Psoas muscle (tissue), 8 donors: Measurements from ENCODE around the gene SMYD3. TPM values are rescaled to one million over a fixed set of nuclear protein-coding genes. Genes with fewer than 3 reads are reported as not detected.
A peak's percentile ranks its signal among the peaks of the same experiment; 100 is the strongest.

ENCODE experiments used
- ATAC-seq, 4 donors: fragments of 200-7000 bp; cut with Tn5 transposase; one replicate each; pipeline ENCODE4 v1.9.1; 2020; ENCODE audit warnings: moderate library complexity in 3 of 4, mild to moderate bottlenecking in 2 of 4
- DNase-seq, 2 donors: peaks; one replicate each; pipeline ENCODE4 v3.0.0-alpha.2; 2020
- H3K27ac ChIP-seq: fragments of 200-600 bp; one replicate; pipeline ENCODE4 v1.8.0; 2022
- H3K27me3 ChIP-seq, 3 donors: fragments of 200-600 bp in 1 of 3; one replicate each; pipeline versions ENCODE4 v1.6.1 to v1.8.0; 2013 to 2022; ENCODE audit warnings: low read length in 2 of 3, mild to moderate bottlenecking in 2 of 3, moderate library complexity in 1 of 3; ENCODE audit not compliant: insufficient read depth in 3 of 3
- H3K36me3 ChIP-seq, 2 donors: fragments of 200-600 bp in 1 of 2; one replicate each; pipeline versions ENCODE4 v1.6.1 to v1.8.0; 2013 to 2022; ENCODE audit warnings: low read depth in 1 of 2, mild to moderate bottlenecking in 1 of 2, moderate library complexity in 1 of 2; ENCODE audit not compliant: insufficient read depth in 1 of 2
- H3K4me1 ChIP-seq: fragments of 200-600 bp; one replicate; pipeline ENCODE4 v1.8.0; 2022
- H3K4me3 ChIP-seq: fragments of 200-600 bp; one replicate; pipeline ENCODE4 v1.8.0; 2022; ENCODE audit warnings: mild to moderate bottlenecking
- H3K9me3 ChIP-seq: fragments of 200-600 bp; one replicate; pipeline ENCODE4 v1.8.0; 2022
- WGBS, 3 donors: extraction: QIAGEN DNeasy Blood & Tissue Kit; methylation state at CpG; one replicate each; pipeline versions ENCODE4 v1.1.6 to v1.1.7; 2013; 5-methylcytosine and 5-hydroxymethylcytosine counted together
- intact Hi-C, 2 donors: fragments of 100-400 bp; cut with DNase I; formaldehyde crosslinking; loops; one replicate each; pipeline versions ENCODE4 v1.11.0 to v1.14.2; 2022
- polyA plus RNA-seq, 3 donors: library from polyadenylated mRNA; stranded (reverse); fragments of 200-250 nt; gene quantifications; one replicate each; pipeline ENCODE4 v1.2.3, GENCODE V29; 2013
- total RNA-seq, 4 donors: library from RNA; stranded (reverse); fragmentation: NEBNext Ultra II Directional in 2 of 4; extraction: Animal tissue kit (Norgen Biotek cat#: 25700) in 2 of 4; gene quantifications; one replicate each; pipeline versions ENCODE4 v1.2.1 to v1.2.4, GENCODE V29; 2021 to 2023
- TF ChIP-seq, protein P1 (sequence below): fragments of 200-600 bp; IDR thresholded peaks from one replicate; pipeline ENCODE4 v1.8.0; 2022; ENCODE audit warnings: antibody characterized with exemption
- donor health status: healthy with polysubstance abuse.
- donor health status: DM: no; HTN: no; CAD: no; lungs with moderate emphysema.
- donor health status: Bipolar disorder and iron deficiency.
- donor health status: healthy.
- donor health status: DM: yes; HTN: yes; CAD: no.
- donor health status: DM: no; HTN: no; CAD: no.
- donor health status: DM: no; HTN: no; CAD: no.
- donor health status: DM: yes; HTN: yes; CAD: no.

SMYD3 gene
- total and polyA plus RNA-seq, 7 donors, result 2.9 to 6.4 (median 4.9) TPM

DNA sequence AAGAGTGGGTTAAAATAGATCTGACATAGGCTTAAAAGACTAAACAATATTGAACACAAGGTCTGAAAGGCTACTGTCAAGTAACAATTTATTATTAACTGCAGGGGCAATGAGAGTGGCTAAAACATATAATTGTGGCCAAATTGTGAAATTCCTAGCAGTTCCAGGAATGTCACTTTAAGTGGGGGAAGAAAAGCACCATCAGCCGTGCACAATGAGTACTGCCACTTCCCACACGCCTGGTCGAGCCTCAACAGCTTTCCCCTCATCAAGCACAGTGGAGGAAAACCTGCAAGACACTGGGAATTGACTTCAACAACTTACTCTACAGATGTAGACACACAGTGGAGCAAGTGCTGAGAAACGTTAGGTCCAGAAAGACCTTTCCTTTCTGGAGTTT lies 42.6 kb upstream of the SMYD3 start:
- H3K4me3 ChIP-seq, result no peak overlapping the region
- TF ChIP-seq, protein P1, sequence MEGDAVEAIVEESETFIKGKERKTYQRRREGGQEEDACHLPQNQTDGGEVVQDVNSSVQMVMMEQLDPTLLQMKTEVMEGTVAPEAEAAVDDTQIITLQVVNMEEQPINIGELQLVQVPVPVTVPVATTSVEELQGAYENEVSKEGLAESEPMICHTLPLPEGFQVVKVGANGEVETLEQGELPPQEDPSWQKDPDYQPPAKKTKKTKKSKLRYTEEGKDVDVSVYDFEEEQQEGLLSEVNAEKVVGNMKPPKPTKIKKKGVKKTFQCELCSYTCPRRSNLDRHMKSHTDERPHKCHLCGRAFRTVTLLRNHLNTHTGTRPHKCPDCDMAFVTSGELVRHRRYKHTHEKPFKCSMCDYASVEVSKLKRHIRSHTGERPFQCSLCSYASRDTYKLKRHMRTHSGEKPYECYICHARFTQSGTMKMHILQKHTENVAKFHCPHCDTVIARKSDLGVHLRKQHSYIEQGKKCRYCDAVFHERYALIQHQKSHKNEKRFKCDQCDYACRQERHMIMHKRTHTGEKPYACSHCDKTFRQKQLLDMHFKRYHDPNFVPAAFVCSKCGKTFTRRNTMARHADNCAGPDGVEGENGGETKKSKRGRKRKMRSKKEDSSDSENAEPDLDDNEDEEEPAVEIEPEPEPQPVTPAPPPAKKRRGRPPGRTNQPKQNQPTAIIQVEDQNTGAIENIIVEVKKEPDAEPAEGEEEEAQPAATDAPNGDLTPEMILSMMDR, result no peak
- ATAC-seq (no peak), DNase-seq (no peak)
- 34 to 42% (median 35%) methylated on average over 4 of the region's 4 CpGs for WGBS, 3 donors
- H3K27me3 ChIP-seq, result no peaks in the 10 kb centered on the region
- H3K36me3 ChIP-seq, result peaks cover 7 to 81% of the 10 kb centered on the region in 2 donors
- intact Hi-C loops, result loop anchor here in 1 of 2 donors (10.0 kb wide), 1 partner anchor 175 kb away; the partner anchor contains the start of gene SCCPDH
- no peaks in the 10 kb centered on the region for H3K4me1 ChIP-seq
- no peak overlapping the region for H3K27ac ChIP-seq
- H3K9me3 ChIP-seq, result no peaks in the 10 kb centered on the region

DNA sequence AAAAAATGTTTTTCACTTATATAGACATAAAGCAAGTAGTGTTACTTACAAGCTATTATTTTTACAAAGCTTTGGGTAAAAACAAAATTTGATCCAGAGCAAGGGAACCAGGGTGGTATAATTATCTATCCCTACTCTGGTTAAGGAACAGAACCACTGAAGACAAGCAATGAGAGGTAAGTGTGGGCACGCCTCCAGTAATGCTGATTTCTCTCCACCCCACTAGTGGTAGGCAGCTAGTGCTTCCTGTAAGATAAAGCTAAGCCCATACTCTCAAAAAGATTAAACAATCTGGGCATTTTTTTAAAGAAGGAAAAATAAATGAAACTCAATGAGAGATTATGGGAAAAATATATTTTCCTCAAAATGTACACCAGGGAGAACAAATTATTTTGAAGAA lies 36.9 kb upstream of the SMYD3 start:
- peaks cover 14 to 86% of the 10 kb centered on the region in 2 donors for H3K36me3 ChIP-seq
- H3K9me3 ChIP-seq, result no peaks in the 10 kb centered on the region
- H3K27me3 ChIP-seq, result no peaks in the 10 kb centered on the region
- H3K4me3 ChIP-seq, result no peak overlapping the region
- TF ChIP-seq, protein P1, result no peak
- DNase-seq (no peak), ATAC-seq (no peak)
- no peak overlapping the region for H3K27ac ChIP-seq
- WGBS, 3 donors, result 96 to 100% (median 97%) methylated on average over 1 of the region's 1 CpG
- no peaks in the 10 kb centered on the region for H3K4me1 ChIP-seq
- intact Hi-C loops, result no loop called here

DNA sequence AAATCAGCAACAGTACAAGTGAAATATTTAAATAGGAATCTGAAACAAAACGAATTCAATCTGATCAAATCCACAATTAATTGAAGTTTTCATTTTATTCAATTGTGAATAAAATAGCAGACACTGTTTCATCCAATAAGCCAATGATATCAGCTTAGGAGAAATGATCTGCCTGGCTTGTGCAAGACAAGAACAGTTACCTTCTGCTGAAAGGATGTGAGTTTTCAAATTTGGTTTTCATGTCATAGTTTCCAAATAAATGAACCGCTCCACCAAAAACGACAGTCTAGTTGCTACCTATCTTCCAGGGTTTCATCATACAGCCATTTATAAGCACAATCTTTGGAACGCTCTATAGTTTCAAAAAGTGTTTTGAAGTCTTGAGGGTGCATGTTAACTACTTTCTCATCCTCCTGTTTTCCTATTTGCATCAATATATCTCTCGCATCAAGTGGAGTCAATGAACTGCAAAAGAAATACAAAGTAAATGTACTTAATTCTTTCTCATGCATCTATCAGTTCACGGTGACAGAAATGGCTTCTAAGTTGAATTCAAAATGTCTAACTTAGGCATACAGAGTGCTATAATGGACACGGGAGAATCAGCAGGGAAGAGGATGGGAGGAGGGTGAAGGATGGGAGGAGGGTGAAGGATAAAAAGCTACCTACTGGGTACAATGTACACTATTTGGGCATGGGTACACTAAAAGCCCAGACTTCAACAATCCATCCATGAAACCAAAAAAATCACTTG lies 33.8 kb upstream of the SMYD3 start:
- ATAC-seq (no peak), DNase-seq (no peak)
- Histone ChIP-seq H3K4me1 (peaks cover 5% of the 10 kb centered on the region), H3K36me3 (peaks cover 14 to 62% of the 10 kb centered on the region in 2 donors), H3K9me3 (no peaks in the 10 kb centered on the region), H3K4me3 (no peak overlapping the region), H3K27ac (no peak overlapping the region), H3K27me3 (no peaks in the 10 kb centered on the region)
- intact Hi-C loops, result no loop called here
- WGBS, 3 donors, result 87 to 90% (median 89%) methylated on average over 7 of the region's 7 CpGs
- TF ChIP-seq, protein P1, result no peak

DNA sequence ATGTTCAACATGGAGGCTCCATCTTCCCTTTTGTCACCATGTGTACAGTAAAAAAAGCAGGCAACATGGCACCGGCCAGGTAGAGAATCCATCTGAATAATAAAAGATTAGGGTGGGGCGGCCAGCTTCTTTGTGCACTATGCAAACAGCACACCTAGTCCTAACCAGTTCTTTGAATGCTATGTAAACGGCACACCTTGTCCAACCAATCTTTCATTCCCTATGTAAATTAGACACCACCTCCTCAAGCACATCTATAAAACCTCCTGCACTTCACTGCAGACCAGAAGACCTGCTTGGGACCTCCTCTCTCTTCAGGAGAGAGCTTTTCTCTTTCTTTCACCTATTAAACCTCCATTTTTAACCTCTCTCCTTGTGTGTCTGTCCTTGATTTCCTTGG lies 30.8 kb upstream of the SMYD3 start:
- Histone ChIP-seq H3K9me3 (no peaks in the 10 kb centered on the region), H3K4me1 (peaks cover 5% of the 10 kb centered on the region), H3K27ac (no peak overlapping the region), H3K27me3 (no peaks in the 10 kb centered on the region), H3K36me3 (peaks cover 10 to 34% of the 10 kb centered on the region in 2 donors), H3K4me3 (no peak overlapping the region)
- TF ChIP-seq, protein P1, result no peak
- ATAC-seq (peak in 1 of 4 donors; percentile 22), DNase-seq (no peak)
- 92 to 93% (median 92%) methylated on average over 3 of the region's 3 CpGs for WGBS, 3 donors
- intact Hi-C loops, result no loop called here
